H1 (cell line): ENCODE results near the gene PLEKHS1. TPM values are rescaled to one million over a fixed set of nuclear protein-coding genes. Genes with fewer than 3 reads are reported as not detected.

Source experiments
- CTCF ChIA-PET: fragments of 300-600 bp; sonication (Branson Sonifier 250); formaldehyde crosslinking; loops from one replicate; lab custom pipeline; 2021; ENCODE audit not compliant: partially characterized antibody; lab: Charles Lee
- POLR2A ChIA-PET: fragments of 300-600 bp; sonication (Branson Sonifier 250); formaldehyde crosslinking; loops from one replicate; lab custom pipeline; 2021; ENCODE audit warnings: inconsistent platforms; ENCODE audit not compliant: partially characterized antibody; lab: Charles Lee
- DNase-seq, 2 experiments: peaks; one replicate each; pipeline versions ENCODE4 v3.0.0 to v3.0.0-alpha.2; 2010 to 2022; ENCODE audit warnings: low spot score in 2 of 2, low read depth in 1 of 2, mixed read lengths in 1 of 2
- FAIRE-seq: peaks from 2 replicates; lab custom pipeline; 2011; peaks lifted over from hg19 to GRCh38; lab: Jason Lieb, UNC
- H2AFZ ChIP-seq: 2 replicates; pipeline ENCODE4 v1.8.1; 2012; ENCODE audit warnings: low read length, inconsistent platforms
- H2AK5ac ChIP-seq: 2 replicates; pipeline ENCODE4 v1.6.1; 2013; ENCODE audit warnings: low read depth, low read length
- H2BK120ac ChIP-seq: replicated peaks from 2 replicates; pipeline ENCODE3; 2013; ENCODE audit warnings: low read depth, low read length, inconsistent platforms
- H2BK12ac ChIP-seq: 2 replicates; pipeline ENCODE4 v1.6.1; 2013; ENCODE audit warnings: low read depth, low read length
- H2BK15ac ChIP-seq: 2 replicates; pipeline ENCODE4 v1.6.1; 2013; ENCODE audit warnings: low read length
- H2BK20ac ChIP-seq: 2 replicates; pipeline ENCODE4 v1.6.1; 2013; ENCODE audit warnings: low read length
- H2BK5ac ChIP-seq: 2 replicates; pipeline ENCODE4 v1.6.1; 2013; ENCODE audit warnings: low read depth, low read length
- H3K14ac ChIP-seq: 2 replicates; pipeline ENCODE4 v1.6.1; 2013; ENCODE audit warnings: inconsistent platforms; ENCODE audit not compliant: insufficient read length
- H3K18ac ChIP-seq: 2 replicates; pipeline ENCODE4 v1.6.1; 2013; ENCODE audit warnings: low read length; ENCODE audit errors: extremely low read depth
- H3K23ac ChIP-seq: 2 replicates; pipeline ENCODE4 v1.6.1; 2013; ENCODE audit warnings: inconsistent platforms; ENCODE audit not compliant: insufficient read length
- H3K23me2 ChIP-seq: 2 replicates; pipeline ENCODE4 v1.6.1; 2013; ENCODE audit warnings: low read depth, low read length
- H3K27ac ChIP-seq: 2 replicates; pipeline ENCODE4 v1.6.1; 2011; ENCODE audit warnings: low read depth, low read length, inconsistent platforms
- H3K27me3 ChIP-seq, 4 experiments: replicated peaks in 1 of 4; 1 replicate in 1 of 4; 2 replicates in 3 of 4; pipeline versions ENCODE4 v1.6.1 to v1.8.1; 2011 to 2013; ENCODE audit warnings: low read length in 3 of 4, mild to moderate bottlenecking in 3 of 4, inconsistent platforms in 2 of 4, mixed read lengths in 2 of 4, moderate library complexity in 1 of 4; ENCODE audit not compliant: control insufficient read depth in 3 of 4, insufficient read depth in 3 of 4; ENCODE audit errors: extremely low read depth in 1 of 4
- H3K36me3 ChIP-seq, 4 experiments: 2 replicates each; pipeline versions ENCODE4 v1.6.1 to v1.8.1; 2011 to 2013; ENCODE audit warnings: mild to moderate bottlenecking in 4 of 4, low read length in 3 of 4, moderate library complexity in 2 of 4, control low read depth in 1 of 4, inconsistent platforms in 1 of 4; ENCODE audit not compliant: insufficient read depth in 4 of 4, control insufficient read depth in 2 of 4
- H3K4ac ChIP-seq: replicated peaks from 2 replicates; pipeline ENCODE3; 2013; ENCODE audit warnings: low read length, low read depth, mixed read lengths, inconsistent platforms; ENCODE audit not compliant: insufficient read length
- H3K4me1 ChIP-seq, 4 experiments: replicated peaks in 1 of 4; 1 replicate in 1 of 4; 2 replicates in 3 of 4; pipeline versions ENCODE4 v1.6.1 to v1.8.1; 2011 to 2013; ENCODE audit warnings: low read length in 3 of 4, inconsistent platforms in 2 of 4, mixed read lengths in 1 of 4; ENCODE audit not compliant: insufficient read depth in 4 of 4, control insufficient read depth in 3 of 4
- H3K4me2 ChIP-seq, 2 experiments: 2 replicates each; pipeline versions ENCODE4 v1.6.1 to v1.8.1; 2011 to 2013; ENCODE audit warnings: low read depth in 2 of 2, low read length in 2 of 2, control low read depth in 1 of 2, inconsistent platforms in 1 of 2, mild to moderate bottlenecking in 1 of 2; ENCODE audit not compliant: insufficient read depth in 1 of 2
- H3K4me3 ChIP-seq, 4 experiments: fragments of 200-600, 300-600 bp in 1 of 4; sonication (generic), shearing (Covaris generic), sonication (Bioruptor Twin) in 1 of 4; 2 replicates each; pipeline versions ENCODE4 v1.5.1 to v1.8.1; 2011 to 2016; ENCODE audit warnings: low read length in 4 of 4, low read depth in 3 of 4, control low read depth in 2 of 4, inconsistent platforms in 2 of 4, mild to moderate bottlenecking in 2 of 4, mixed read lengths in 1 of 4, moderate library complexity in 1 of 4; ENCODE audit not compliant: insufficient read depth in 2 of 4; ENCODE audit errors: extremely low read depth in 1 of 4
- H3K56ac ChIP-seq: replicated peaks from 2 replicates; pipeline ENCODE3; 2013; ENCODE audit warnings: low read depth, mild to moderate bottlenecking, mixed read lengths, low read length, inconsistent platforms; ENCODE audit not compliant: insufficient read length
- H3K79me1 ChIP-seq: 2 replicates; pipeline ENCODE4 v1.6.1; 2013; ENCODE audit warnings: low read depth, low read length, control low read depth
- H3K79me2 ChIP-seq, 2 experiments: 2 replicates each; pipeline versions ENCODE4 v1.6.1 to v1.8.1; 2012 to 2013; ENCODE audit warnings: low read length in 2 of 2, mild to moderate bottlenecking in 2 of 2, inconsistent platforms in 1 of 2; ENCODE audit not compliant: insufficient read depth in 2 of 2, control insufficient read depth in 1 of 2
- H3K9ac ChIP-seq, 4 experiments: replicated peaks in 1 of 4; 1 replicate in 1 of 4; 2 replicates in 3 of 4; pipeline versions ENCODE4 v1.6.1 to v1.8.1; 2011 to 2013; ENCODE audit warnings: low read depth in 3 of 4, low read length in 3 of 4, control low read depth in 2 of 4, mild to moderate bottlenecking in 2 of 4, moderate library complexity in 2 of 4, inconsistent platforms in 1 of 4; ENCODE audit errors: extremely low read depth in 1 of 4
- H3K9me3 ChIP-seq, 2 experiments: 2 replicates each; pipeline versions ENCODE4 v1.6.1 to v1.8.1; 2012 to 2013; ENCODE audit warnings: mild to moderate bottlenecking in 2 of 2, moderate library complexity in 2 of 2, control low read depth in 1 of 2, inconsistent platforms in 1 of 2, low read depth in 1 of 2, low read length in 1 of 2, mixed read lengths in 1 of 2; ENCODE audit not compliant: insufficient read depth in 2 of 2
- H4K20me1 ChIP-seq, 2 experiments: replicated peaks in 1 of 2; 2 replicates each; pipeline versions ENCODE3 to v1.8.1; 2011 to 2013; ENCODE audit warnings: inconsistent platforms in 2 of 2, low read length in 2 of 2, mild to moderate bottlenecking in 1 of 2; ENCODE audit not compliant: insufficient read depth in 2 of 2, control insufficient read depth in 1 of 2
- H4K5ac ChIP-seq: 2 replicates; pipeline ENCODE4 v1.6.1; 2013; ENCODE audit warnings: low read length, low read depth, mixed read lengths, inconsistent platforms; ENCODE audit not compliant: insufficient read length
- H4K8ac ChIP-seq: 2 replicates; pipeline ENCODE4 v1.8.0; 2013; ENCODE audit warnings: mild to moderate bottlenecking, moderate library complexity, low read length, inconsistent platforms; ENCODE audit not compliant: insufficient read depth; ENCODE audit errors: extremely low read depth
- H4K91ac ChIP-seq: replicated peaks from 2 replicates; pipeline ENCODE3; 2013; ENCODE audit warnings: low read length, mixed read lengths, inconsistent platforms; ENCODE audit not compliant: insufficient read length
- CBX8 ChIP-seq: fragments of 300-800, 300-1000 bp; sonication (generic); IDR thresholded peaks from 2 replicates; pipeline ENCODE4 v1.7.1; 2016; ENCODE audit warnings: low read depth, low read length, borderline replicate concordance
- EP300 ChIP-seq, 2 experiments: IDR thresholded peaks; 1 replicate in 1 of 2; 2 replicates in 1 of 2; pipeline ENCODE4 v1.6.1; 2011 to 2012; ENCODE audit warnings: low read depth in 2 of 2, low read length in 2 of 2, mild to moderate bottlenecking in 2 of 2, borderline replicate concordance in 1 of 2, inconsistent platforms in 1 of 2, moderate library complexity in 1 of 2
- EZH2 ChIP-seq: fragments of 200-600 bp; sonication (generic); IDR thresholded peaks from 2 replicates; pipeline ENCODE4 v1.7.1; 2012; ENCODE audit warnings: low read depth, mild to moderate bottlenecking, moderate library complexity, low read length, inconsistent platforms; ENCODE audit not compliant: severe bottlenecking
- GTF2F1 ChIP-seq: IDR thresholded peaks from 2 replicates; pipeline ENCODE4 v1.6.1; 2012; ENCODE audit warnings: low read depth, low read length, improper control_type of control experiment, borderline replicate concordance
- KDM1A ChIP-seq: fragments of 200-600, 300-600 bp; sonication (generic); IDR thresholded peaks from 2 replicates; pipeline ENCODE4 v1.7.1; 2016; ENCODE audit warnings: mild to moderate bottlenecking, low read length, borderline replicate concordance
- PHF8 ChIP-seq: fragments of 200-600 bp; sonication (generic); conservative IDR thresholded peaks from 2 replicates; pipeline ENCODE4 v1.7.1; 2012; ENCODE audit warnings: low read depth, mild to moderate bottlenecking, inconsistent platforms, low read length, moderate library complexity
- POU5F1 ChIP-seq: IDR thresholded peaks from 2 replicates; pipeline ENCODE4 v1.6.1; 2011; ENCODE audit warnings: low read depth, mild to moderate bottlenecking, low read length, moderate library complexity
- SIN3A ChIP-seq, 2 experiments: IDR thresholded peaks in 1 of 2; conservative IDR thresholded peaks in 1 of 2; 2 replicates each; pipeline ENCODE4 v1.6.1; 2011 to 2012; ENCODE audit warnings: low read length in 2 of 2, improper control_type of control experiment in 1 of 2, low read depth in 1 of 2, mild to moderate bottlenecking in 1 of 2
- SIRT6 ChIP-seq: IDR thresholded peaks from one replicate; pipeline ENCODE4 v1.7.1; 2012; ENCODE audit warnings: low read length, inconsistent platforms
- SIX5 ChIP-seq: IDR thresholded peaks from 2 replicates; pipeline ENCODE4 v1.6.1; 2011; ENCODE audit warnings: mild to moderate bottlenecking, low read depth, low read length
- SRF ChIP-seq: IDR thresholded peaks from 2 replicates; pipeline ENCODE4 v1.6.1; 2011; ENCODE audit warnings: mild to moderate bottlenecking, low read depth, low read length, moderate library complexity
- ZNF274 ChIP-seq: IDR thresholded peaks from 2 replicates; pipeline ENCODE4 v1.7.0; 2012; ENCODE audit warnings: low read length, borderline replicate concordance; ENCODE audit errors: extremely low read depth
- WGBS, 2 experiments: shearing (Covaris generic) in 1 of 2; methylation state at CpG; one replicate each; pipeline versions ENCODE4 v1.1.6 to v1.1.7; 2013 to 2015; ENCODE audit warnings: low lambda C conversion rate in 2 of 2, mixed read lengths in 2 of 2, inconsistent platforms in 1 of 2, low coverage in 1 of 2, missing lambda C conversion rate in 1 of 2; ENCODE audit not compliant: insufficient replicate concordance in 2 of 2, insufficient coverage in 1 of 2, insufficient read length in 1 of 2; ENCODE audit errors: extremely low coverage in 1 of 2, missing lambda C conversion rate in 1 of 2; 5-methylcytosine and 5-hydroxymethylcytosine counted together
- polyA plus RNA-seq, 7 experiments: library from polyadenylated mRNA; depleted of rRNA in 3 of 7; stranded (reverse) in 5 of 7; unstranded in 2 of 7; fragments of >200 nt in 5 of 7; fragments of 200-250 nt in 2 of 7; gene quantifications; 1 replicate in 5 of 7; 2 replicates in 1 of 7; 4 replicates in 1 of 7; pipeline versions ENCODE4 v1.2.1 to v1.2.3, GENCODE V29; 2011 to 2013; ENCODE audit warnings: missing spikeins in 2 of 7, mixed read lengths in 2 of 7
- total RNA-seq: library from RNA; stranded (reverse); fragmentation: NEBNext Ultra II Directional; extraction: Animal tissue kit (Norgen Biotek cat#: 25700); gene quantifications from 2 replicates; pipeline ENCODE4 v1.2.1, GENCODE V29; 2021

The PLEKHS1 gene
- total and polyA plus RNA-seq, 2 of the 8 experiments (the other 6 are each of a cell fraction or from before 2014, with no cell fraction given): not detected

DNA sequence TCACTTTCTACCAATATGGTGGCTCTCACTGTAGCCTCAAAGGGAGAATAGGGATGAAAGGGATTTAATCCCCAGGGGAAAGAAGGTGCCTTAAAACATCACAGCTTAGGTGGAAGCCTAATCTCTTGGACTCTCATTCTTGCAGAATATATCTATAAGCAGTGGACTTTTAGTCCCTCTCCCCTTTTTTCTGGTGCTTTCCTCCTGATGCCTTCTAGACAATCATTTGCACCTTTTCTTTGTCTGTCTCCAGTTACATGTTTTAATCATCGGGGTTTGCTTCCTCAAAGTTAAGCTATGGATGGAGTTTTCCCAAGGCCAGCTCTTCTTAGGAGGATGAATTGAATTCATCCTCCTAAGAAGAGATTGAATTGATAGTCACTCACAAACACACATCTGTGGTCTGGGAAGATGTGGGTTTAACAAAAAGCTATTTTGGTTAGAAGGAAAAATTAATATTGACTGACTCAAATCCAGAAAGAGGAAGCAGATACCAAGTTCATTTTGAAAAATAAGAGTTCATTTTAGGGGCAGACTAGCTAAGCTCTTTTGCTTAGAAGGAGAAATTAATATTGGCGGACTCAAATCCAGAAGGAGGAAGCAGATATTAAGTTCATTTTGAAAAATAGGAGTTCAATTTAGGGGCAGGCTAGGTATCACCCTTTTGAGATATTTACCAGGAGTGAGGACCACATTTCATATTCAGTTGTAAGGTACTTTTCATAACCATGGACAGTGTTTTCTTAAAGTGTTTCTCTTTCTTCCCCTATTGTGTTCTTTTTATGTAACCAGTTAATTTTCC lies 35.2 kb upstream of the PLEKHS1 start:
- Histone ChIP-seq H4K5ac (no peak overlapping the region), H3K56ac (no peak overlapping the region), H3K9me3 (no peaks in the 10 kb centered on the region), H2AFZ (no peak overlapping the region), H3K4me1 (peaks cover 3 to 9% (median 8%) of the 10 kb centered on the region in 4 experiments; a peak in 6 of 7 replicates), H2BK20ac (no peak overlapping the region), H4K91ac (no peak overlapping the region), H2BK120ac (no peak overlapping the region), H3K27ac (no peak overlapping the region), H3K23ac (no peak overlapping the region), H3K79me2 (no peaks in the 10 kb centered on the region), H3K9ac (no peak overlapping the region), H3K79me1 (no peaks in the 10 kb centered on the region), H3K4ac (no peak overlapping the region), H3K23me2 (no peaks in the 10 kb centered on the region), H4K8ac (no peak overlapping the region), H2BK15ac (no peak overlapping the region), H3K4me3 (no peak overlapping the region), H3K27me3 (no peaks in the 10 kb centered on the region), H3K4me2 (no peak overlapping the region), H3K36me3 (0 out of 8 replicates have a peak, but pooled peaks cover 0 to under 1% (median 0%) of the 10 kb centered on the region in 4 experiments), H2AK5ac (no peak overlapping the region), H3K14ac (no peak overlapping the region), H2BK5ac (no peak overlapping the region), H4K20me1 (no peaks in the 10 kb centered on the region), H2BK12ac (no peak overlapping the region), H3K18ac (no peak overlapping the region)
- WGBS, 2 experiments: 63% methylated on average over 2 of the region's 2 CpGs; no CpG with 5 or more reads in 1 of the 2 experiments
- DNase-seq: no peak
- FAIRE-seq: no peak
- POLR2A ChIA-PET: no interaction called here
- CTCF ChIA-PET: interaction anchor here (0.8 to 5.2 kb wide), 5 partner anchors 10 to 41 kb away, joined by 3 to 29 read pairs (median 3); partner anchors contain the start of gene CASP7
- TF ChIP-seq KDM1A: no peak
- TF ChIP-seq EZH2: no peak
- no peak for TF ChIP-seq EP300 (IDR thresholded peaks at IDR 0.05; ENCODE audit: borderline replicate concordance in 1 of 2, low read depth in 2 of 2, low read length in 2 of 2)
- no peak for TF ChIP-seq SRF
- no peak for TF ChIP-seq PHF8
- no peak for TF ChIP-seq SIRT6
- no peak for TF ChIP-seq SIN3A (conservative IDR thresholded peaks at IDR 0.05 in 1 of 2, IDR thresholded peaks at IDR 0.05 in 1 of 2; ENCODE audit: low read depth in 1 of 2, low read length in 2 of 2)
- TF ChIP-seq GTF2F1: no peak
- TF ChIP-seq ZNF274: no peak
- no peak for TF ChIP-seq POU5F1
- TF ChIP-seq CBX8: no peak
- TF ChIP-seq SIX5: no peak
